Stimulated activated CD4-positive, alpha-beta T cell treated with anti-CD3 and anti-CD28 coated beads, Interleukin-4, amount 100 ng/mL, for 24 hours (primary cell): ENCODE results near the gene OR4C5.
"Not testable (repeated sequence)": the region's sequence is repeated elsewhere in the genome, so short reads cannot be mapped to it uniquely, and the experiment has no call there.

Source experiments
- DNase-seq: peaks from one replicate; pipeline ENCODE4 v3.0.0-alpha.2; 2020

OR4C5 gene

GRCh38 chr11:48366365-48366764 lies at the start of gene OR4C5:
Gene OR4C5, minus strand, starts transcription at chr11:48366465. Its CDS starts 0 bp downstream, at chr11:48366465.
- DNase-seq: no peak

GRCh38 chr11:48384670-48385069 lies 18.4 kb upstream of the OR4C5 start:
- no peak for DNase-seq

- DNase-seq: not testable (repeated sequence)
Observed at GRCh38 chr11:48384151-48384550, 17.9 kb upstream of the OR4C5 start.

GRCh38 chr11:48361289-48361688 lies 5.0 kb downstream of the OR4C5 start:
- not testable (repeated sequence) for DNase-seq

- no peak for DNase-seq
Observed at GRCh38 chr11:48354677-48355076, 11.6 kb downstream of the OR4C5 start.

GRCh38 chr11:48354013-48354412 lies 12.3 kb downstream of the OR4C5 start:
- DNase-seq: no peak

- DNase-seq: not testable (repeated sequence)
Observed at GRCh38 chr11:48346286-48346685, 20.0 kb downstream of the OR4C5 start.

- not testable (repeated sequence) for DNase-seq
Observed at GRCh38 chr11:48342505-48342904, 23.8 kb downstream of the OR4C5 start.

- DNase-seq: no peak
Observed at GRCh38 chr11:48341466-48341865, 24.8 kb downstream of the OR4C5 start.

- DNase-seq: not testable (repeated sequence)
Observed at GRCh38 chr11:48324620-48325019, 41.6 kb downstream of the OR4C5 start, which contains the start of gene OR4C3. Gene OR4C3, plus strand, starts transcription at chr11:48324920. Its CDS starts 102 bp downstream, at chr11:48325022.

- DNase-seq: not testable (repeated sequence)
Observed at GRCh38 chr11:48319813-48320212, 46.5 kb downstream of the OR4C5 start.
